SK-N-MC (cell line): ENCODE data around the gene TPMT.

Experiments used
- EZH2 ChIP-seq: fragments of 200-600 bp; sonication (generic); IDR thresholded peaks from one replicate; pipeline ENCODE4 v1.6.1; 2017; ENCODE audit warnings: antibody characterized with exemption
- POLR2AphosphoS5 ChIP-seq: IDR thresholded peaks from 2 replicates; pipeline ENCODE4 v1.6.1; 2012; ENCODE audit warnings: mild to moderate bottlenecking, low read depth, low read length, borderline replicate concordance

DNA sequence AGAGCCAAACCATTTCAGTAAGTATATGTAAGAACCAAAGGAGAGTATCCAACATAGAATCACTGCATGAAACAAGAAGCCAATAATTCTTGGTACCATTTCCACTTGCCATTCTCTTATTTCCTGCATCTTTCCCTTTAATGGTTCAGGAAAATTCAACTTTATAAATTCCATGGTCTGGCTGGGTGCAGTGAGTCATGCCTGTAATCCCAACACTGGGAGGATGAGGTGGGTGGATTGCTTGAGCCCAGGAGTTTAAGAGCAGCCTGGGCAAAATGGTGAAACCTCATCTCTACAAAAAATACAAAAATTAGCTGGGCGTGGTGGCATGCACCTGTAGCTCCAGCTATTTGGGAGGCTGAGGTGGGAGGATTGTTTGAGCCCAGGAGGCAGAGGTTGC lies 53.6 kb downstream of the TPMT start:
- TF ChIP-seq POLR2AphosphoS5: no peak
- TF ChIP-seq EZH2: no peak
